Activated CD8-positive, alpha-beta memory T cell treated with anti-CD3 and anti-CD28 coated beads for 4 hours (primary cell): Measurements from ENCODE around the gene YPEL5.
A peak's percentile ranks its signal among the peaks of the same experiment; 100 is the strongest.
"Not testable (repeated sequence)": the region's sequence is repeated elsewhere in the genome, so short reads cannot be mapped to it uniquely, and the experiment has no call there.

Source experiments
- DNase-seq, 2 donors: peaks; one replicate each; pipeline ENCODE4 v3.0.0-alpha.2; 2020; ENCODE audit warnings: low read depth in 2 of 2

Gene YPEL5

GRCh38 chr2:30146337-30147195 is at the start of gene YPEL5:
TSS of gene YPEL5 (plus strand) at chr2:30147007. CDS start at chr2:30156652, 9,645 bp downstream.
- DNase-seq: peak; percentile 99

DNA sequence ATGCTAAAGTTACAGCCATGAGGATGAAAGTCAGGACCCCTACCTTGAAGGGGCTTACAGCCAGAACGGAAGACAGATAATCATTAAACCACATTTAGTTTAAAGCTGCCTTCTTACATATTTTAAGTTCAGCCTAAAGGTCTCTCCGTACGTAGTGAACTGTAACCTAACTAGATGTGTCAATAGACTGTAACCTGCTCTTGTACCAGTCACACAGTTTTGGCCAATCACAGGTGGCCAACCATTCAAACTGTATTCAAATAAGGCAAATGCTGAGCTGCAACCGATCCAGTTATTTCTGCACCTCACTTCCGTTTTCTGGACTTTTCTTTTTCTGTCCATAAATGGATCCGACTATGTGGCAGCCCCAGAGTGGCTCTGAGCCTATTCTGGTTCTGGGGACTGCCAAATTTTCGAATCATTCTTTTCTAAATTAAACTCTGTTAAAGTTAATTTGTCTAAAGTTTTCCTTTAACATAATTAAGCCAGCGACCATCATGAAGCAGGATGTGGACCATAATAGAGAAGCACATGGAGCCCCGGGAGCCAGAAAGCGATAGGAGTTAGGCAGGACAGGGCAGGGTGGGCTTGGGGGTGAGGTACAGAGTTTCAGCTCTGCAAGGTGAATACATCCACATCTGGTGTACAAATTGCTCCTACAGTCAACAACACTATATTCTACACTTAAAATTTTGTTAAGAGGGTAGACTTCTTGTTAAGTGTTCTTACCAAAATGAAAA is 48.4 kb upstream of the YPEL5 start:
- no peak for DNase-seq

- not testable (repeated sequence) for DNase-seq
Observed at GRCh38 chr2:30099366-30099765, 47.4 kb upstream of the YPEL5 start.

DNA sequence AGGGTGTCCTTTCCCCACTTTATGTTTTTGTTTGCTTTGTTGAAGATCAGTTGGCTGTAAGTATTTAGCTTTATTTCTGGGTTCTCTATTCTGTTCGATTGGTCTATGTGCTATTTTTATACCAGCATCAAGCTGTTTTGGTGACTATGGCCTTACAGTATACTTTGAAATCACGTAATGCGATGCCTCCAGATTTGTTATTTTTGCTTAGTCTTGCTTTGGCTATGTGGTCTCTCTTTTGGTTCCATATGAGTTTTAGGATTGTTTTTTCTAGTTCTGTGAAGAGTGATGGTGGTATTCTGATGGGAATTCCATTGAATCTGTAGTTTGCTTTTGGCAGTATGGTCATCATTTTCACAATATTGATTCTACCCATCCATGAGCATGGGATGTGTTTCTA is 46.1 kb upstream of the YPEL5 start:
- not testable (repeated sequence) for DNase-seq

- DNase-seq: no peak
Observed at GRCh38 chr2:30104307-30104706, 42.5 kb upstream of the YPEL5 start.

DNA sequence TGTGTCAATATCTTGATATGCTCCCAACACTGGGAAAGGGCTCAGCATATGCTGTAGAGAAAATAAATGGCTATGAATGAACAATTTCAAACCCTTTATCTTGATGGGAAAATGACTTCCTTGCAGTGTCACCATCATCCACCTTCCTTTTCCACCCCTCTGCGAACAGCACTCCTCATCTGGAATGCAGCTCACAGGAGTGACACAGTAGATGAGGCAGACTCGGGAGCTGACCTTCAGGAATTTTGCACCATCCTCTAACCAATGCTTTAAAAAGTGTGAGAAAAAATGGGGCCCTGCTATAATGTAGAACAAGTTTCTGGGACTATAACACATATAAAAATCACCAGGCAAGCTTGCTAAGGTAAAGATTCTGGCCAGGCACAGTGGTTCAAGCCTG is 41.3 kb upstream of the YPEL5 start:
- no peak for DNase-seq

DNA sequence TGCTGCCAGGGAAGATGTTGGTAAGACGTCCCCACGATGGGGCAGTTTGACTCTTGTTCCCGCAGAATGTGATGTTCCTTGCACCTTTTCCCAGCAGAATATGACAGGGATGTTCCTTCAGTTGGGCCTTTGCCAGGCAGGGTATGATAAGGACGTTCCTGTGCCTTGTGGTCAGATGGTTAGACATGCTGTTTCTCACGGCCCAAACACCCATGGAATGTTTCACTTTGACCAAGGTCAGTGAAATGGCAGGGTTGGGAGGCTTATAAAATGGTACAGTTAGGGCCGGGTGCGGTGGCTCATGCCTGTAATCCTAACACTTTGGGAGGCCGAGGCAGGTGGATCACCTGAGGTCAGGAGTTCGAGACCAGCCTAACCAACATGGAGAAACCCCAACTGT is 40.3 kb upstream of the YPEL5 start:
- DNase-seq: no peak

GRCh38 chr2:30108192-30108591 is 38.6 kb upstream of the YPEL5 start:
- DNase-seq: no peak

- DNase-seq: no peak
Observed at GRCh38 chr2:30108851-30109250, 38.0 kb upstream of the YPEL5 start.

GRCh38 chr2:30109856-30110255 is 37.0 kb upstream of the YPEL5 start:
- no peak for DNase-seq

DNA sequence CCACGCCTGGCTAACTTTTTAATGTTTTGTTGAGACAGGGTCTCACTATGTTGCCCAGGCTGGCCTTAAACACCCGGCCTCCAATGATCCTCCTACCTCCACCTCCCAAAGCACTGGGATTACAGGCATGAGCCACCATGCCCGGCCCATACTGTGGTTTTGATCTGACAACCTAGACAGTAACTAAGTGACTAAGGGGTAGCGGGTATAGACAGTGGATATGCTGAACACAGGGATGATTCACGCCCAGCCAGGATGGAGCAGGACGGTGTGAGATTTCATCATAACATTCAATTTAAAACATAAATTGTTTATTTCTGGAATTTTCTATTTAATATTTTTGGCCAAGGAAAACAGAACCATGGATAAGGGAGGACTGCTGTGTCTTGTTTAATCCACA is 36.0 kb upstream of the YPEL5 start:
- no peak for DNase-seq

DNA sequence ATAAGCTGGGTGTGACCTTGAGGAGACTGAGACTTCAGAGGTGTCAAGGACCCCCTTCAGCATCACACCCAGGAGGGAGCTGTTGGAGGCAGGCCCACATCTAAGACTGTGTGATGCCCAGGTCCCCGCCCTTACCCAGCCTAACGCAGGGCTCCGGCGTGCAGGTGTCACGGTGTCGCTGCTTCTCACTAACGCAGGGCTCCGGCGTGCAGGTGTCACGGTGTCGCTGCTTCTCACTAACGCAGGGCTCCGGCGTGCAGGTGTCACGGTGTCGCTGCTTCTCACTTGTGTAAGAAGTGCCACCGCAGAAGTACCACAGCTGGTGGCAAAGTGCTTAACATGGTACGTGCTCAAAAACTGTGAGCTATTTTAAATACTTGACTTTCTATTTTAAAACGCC is 35.6 kb upstream of the YPEL5 start:
- not testable (repeated sequence) for DNase-seq

GRCh38 chr2:30112561-30112960 is 34.2 kb upstream of the YPEL5 start:
- DNase-seq: no peak

DNA sequence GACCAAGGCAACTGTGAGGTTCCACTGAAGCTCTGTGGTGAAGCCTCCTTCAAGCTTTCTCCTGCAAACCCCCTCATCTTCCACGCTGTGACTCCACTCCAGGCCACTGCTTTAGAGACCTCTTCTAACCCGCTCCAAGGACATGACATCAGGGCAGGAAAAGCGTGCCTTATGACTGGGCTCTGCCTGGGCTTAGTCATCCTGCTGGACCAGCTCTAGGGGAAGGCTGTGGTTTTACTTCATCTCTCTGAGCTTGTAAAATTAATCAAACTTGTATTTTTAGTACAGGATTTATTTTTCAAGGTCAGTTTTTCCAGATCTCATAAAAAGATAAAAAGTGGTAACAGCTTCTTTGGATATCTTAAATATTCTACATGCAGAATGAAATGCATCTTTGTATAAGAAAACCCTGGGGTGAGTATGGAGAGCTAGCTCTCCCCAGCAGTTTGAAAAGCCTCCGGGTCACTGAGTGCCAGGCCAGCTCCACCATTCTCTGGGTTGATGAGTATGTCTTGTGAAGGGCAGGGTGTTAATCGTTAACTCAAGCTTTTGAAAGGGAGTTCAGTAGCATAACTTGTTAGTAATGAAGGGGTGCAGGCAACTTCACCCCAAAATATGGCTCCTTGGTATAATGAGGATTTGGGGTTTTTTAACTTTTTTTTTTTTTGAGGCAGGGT is 33.1 kb upstream of the YPEL5 start:
- no peak for DNase-seq

DNA sequence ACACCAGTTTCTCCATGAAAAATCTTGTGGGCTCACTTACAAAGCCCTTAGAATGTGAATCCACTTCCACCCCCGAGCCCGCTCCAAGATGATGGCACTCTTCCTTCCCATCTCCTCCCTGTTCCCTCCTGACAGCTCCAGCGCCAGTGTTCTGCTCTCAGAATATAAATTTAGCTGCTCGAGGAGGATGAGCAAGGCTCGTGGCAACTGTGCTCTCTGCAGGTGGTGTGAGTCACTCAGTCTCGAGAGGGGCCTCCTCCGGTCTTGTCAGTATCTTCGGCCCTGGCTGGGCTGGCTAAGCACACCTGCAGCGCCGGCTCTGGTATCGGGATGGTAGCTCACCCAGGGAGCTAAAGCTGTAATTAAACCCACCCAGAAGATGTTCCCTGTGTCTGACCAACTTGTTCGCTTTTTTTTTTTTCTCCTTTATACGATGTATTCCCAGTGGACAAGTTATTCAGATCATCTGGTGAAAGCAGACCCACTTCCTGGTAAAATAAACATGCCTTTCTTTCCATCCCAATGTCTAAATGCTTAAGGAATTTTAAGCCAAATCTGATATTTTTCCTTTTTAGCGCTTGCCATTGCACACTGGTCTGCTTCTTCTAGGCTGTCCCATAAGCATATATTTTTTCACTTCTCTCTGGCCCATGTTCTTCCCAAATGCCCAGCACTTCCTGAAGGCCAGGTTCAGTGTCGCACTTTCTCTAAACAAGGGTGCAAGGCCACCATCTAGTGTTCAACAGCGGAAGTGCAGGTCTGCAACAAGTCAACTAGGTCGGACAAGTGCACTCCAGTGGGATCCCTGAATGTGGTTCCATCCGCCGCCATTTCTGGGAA is 31.4 kb upstream of the YPEL5 start:
- peak in 1 of 2 donors; percentile 10 for DNase-seq

- no peak for DNase-seq
Observed at GRCh38 chr2:30115981-30116285, 30.9 kb upstream of the YPEL5 start.

GRCh38 chr2:30122362-30122761 is 24.4 kb upstream of the YPEL5 start:
- DNase-seq: no peak

DNA sequence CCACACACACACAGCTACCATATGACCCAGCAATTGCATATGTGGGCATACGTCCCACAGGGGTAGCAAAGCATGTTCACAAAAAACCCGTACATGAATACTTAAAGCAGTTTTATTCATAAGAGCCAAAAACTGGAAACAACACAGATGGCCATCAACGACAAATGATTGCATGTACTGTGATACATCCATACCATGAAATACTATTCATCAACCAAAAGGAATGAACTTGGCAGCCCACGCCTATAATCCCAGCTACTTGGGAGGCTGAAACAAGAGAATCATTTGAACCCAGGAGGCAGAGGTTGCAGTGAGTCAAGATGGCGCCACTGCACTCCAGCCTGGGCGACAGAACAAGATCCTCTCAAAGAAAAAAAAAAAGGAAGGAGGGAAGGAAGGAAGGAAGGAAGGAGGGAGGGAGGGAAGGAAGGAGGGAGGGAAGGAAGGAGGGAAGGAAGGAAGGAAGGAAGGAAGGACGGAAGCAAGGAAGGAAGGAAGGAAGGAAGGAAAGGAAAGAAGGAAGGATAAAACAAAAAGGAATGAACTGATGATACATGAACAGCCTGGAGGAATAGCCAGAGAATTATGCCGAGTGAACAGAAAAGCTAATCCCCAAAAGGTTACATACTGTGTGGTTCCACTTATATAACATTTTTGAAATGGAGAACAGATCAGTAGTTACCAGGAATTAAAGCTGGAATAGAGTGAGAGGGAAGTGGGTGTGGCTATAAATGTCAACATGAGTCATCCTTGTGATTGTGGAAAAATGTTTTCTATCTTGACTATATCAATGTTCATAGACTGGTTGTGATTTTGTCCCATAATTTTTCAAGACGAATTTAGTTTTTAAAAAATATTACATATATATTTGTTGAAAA is 19.6 kb upstream of the YPEL5 start:
- DNase-seq: no peak

- DNase-seq: no peak
Observed at GRCh38 chr2:30134582-30134981, 12.2 kb upstream of the YPEL5 start.

GRCh38 chr2:30135541-30135940 is 11.3 kb upstream of the YPEL5 start:
- DNase-seq: no peak
